Activated CD4-positive, CD25-positive, alpha-beta regulatory T cell (primary cell): ENCODE measurements around the gene CDK11B.
"Not testable (repeated sequence)": the region's sequence is repeated elsewhere in the genome, so short reads cannot be mapped to it uniquely, and the experiment has no call there.

Experiments
- DNase-seq, 4 experiments: peaks; one replicate each; lab custom pipeline; 2025; lab: John Stamatoyannopoulos, UW

CDK11B gene

DNA sequence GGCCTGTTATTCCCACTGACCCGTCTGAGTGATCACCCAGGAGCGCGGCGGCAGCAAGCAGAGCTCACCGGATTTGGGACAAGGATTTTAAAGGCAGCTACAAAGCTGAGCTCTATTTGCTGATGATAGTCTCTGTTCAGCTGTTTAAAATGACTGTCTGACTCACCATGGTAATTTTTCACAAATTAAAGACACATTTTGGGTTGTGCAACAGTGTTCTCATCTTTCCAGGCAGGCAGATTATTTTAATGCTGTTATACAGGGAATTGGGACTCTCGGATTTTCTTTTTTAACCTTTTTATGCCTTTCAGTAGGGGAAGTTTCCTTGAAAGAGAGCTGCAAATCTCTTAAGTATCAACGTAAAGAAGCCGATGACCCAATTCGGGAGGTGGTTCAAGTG is 3.6 kb upstream of the CDK11B start:
- not testable (repeated sequence) for DNase-seq

DNA sequence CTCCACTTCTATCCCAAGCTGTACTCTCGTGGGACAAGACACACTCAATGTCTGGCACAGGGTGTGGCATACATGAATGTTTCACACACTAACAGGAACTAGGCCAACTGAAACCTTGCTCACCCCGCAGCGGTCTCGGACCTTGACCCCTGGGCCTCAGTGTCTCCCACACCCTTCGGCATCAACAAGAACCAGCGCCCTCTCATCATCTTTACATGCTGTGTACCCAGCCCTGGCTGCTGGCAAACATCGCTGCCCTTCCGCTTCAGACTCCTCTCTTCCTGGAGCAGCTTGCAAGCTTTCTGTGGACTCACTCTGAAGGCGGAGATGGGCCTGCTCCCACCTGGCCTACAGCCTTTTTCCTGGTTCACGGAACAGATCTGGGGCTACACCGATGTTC is 10.5 kb downstream of the CDK11B start:
- DNase-seq: not testable (repeated sequence)

DNA sequence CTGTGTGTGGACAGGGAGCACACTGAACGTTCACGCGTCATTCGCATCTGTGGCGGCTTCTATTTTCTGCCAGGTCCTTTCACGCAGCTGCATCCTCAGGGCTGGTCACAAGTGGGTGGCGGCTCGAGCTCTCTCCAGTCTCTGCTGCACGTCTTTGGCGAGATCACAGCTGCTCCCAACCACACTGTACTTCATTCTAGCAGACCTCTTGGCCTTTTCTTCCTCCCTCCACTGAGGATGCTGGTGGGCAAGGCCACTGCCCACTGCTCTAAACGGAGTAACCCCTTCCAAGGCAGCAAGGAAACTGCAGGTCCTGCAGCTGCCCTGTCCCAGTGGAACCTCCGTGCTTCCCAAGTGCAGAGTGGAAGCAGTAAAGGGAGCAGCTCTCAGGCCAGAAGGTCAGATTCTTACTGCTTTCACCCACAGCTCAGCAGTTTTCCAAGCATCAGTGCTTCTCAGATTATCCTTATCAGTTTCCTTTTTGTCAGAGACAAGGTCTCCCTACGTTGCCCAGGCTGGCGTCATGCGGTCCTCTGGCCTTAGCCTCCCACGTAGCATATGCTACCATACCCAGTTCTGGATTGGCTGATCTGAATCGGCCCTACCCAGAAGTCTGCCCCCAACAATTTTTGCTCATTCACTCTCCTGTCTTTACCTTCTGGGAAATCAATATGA is 11.1 kb downstream of the CDK11B start:
- DNase-seq: not testable (repeated sequence)

DNA sequence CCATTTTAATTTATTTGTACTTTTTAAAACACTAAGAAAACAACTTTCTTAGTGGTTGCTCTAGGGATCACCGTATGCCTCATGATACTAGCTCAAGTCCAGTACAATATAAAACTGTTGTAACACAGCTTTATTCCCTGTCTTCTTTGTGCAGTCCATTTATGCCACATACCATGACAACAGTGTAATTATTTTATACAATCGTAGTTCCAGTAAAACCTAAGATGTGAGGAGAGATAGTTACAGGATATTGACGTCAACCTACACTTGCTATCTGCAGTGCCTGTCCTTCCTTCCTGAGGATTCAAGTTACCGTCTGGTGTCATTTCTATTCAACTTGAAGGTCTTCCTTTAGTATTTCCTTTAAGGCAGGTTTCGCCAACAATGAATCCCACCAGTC is 12.5 kb downstream of the CDK11B start:
- DNase-seq: not testable (repeated sequence)

DNA sequence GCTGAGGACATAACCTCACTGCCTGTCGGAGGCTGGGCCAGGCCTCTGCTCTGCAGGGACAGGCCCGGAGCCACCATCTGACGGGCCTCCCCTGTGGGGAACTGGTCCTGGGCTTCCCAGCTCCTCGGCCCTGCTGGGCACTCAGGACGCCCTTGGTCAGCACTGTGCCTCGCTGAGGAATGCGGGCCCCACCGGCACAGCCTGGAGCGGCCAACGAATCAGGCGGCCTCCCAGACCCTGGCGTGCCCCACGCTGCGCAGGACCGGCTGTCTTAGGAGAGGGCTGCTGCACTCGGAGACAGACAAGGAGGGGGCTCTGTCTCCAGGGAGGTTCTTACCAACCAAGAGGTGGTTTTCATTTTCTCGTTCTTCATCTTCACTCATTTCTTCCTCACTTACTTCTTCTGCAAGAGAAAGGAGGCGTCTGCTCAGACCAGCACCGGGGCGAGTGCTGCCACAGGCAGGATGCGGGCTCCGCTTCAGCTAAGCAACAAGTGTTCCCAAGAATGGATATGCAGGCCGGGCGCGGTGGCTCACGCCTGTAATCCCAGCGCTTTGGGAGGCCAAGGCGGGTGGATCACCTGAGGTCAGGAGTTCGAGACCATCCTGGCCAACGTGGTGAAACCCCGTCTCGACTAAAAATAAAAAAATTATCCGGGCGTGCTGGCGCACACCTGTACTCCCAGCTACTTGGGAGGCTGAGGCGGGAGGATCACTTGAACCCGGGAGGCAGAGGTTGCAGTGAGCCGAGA is 17.9 kb downstream of the CDK11B start:
- not testable (repeated sequence) for DNase-seq

DNA sequence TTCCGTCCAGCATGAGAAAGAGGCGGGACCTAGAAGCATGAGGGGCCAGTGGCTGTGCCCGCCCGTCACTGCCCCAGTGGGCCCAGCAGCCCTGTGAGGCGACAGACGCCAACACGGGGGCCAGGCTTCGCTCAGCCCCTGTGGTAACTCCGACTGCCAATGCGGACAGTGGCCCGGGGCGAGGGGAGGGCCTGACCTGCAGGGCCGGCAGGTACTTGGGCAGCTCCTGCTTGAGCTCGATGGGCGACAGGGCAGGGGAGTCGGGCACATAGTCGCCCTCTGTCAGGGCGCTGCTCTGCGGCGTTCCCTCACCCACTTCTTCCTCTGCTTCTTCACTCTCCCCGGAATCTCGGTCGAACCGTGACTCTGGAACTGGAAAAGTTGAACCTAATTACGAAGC is 18.7 kb downstream of the CDK11B start:
- not testable (repeated sequence) for DNase-seq

DNA sequence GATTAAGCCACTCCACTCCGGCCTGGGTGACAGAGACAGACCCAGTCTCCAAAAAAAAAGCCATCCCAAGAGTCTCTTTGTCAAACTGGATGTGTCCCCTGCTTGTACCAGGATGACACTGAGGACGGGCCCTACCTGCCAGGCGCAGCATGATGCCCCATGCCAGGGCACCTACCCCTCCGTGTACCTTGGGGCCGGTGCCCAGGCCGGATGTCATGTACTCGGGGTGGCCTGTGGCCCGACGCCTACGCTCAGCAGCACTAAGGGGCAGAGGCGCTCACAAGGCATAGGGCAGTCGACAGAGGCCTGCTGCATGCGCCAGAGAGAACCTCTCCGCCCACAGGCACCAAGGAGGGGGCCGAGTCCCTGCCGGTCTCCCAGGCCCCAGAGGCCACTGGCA is 19.4 kb downstream of the CDK11B start:
- not testable (repeated sequence) for DNase-seq

DNA sequence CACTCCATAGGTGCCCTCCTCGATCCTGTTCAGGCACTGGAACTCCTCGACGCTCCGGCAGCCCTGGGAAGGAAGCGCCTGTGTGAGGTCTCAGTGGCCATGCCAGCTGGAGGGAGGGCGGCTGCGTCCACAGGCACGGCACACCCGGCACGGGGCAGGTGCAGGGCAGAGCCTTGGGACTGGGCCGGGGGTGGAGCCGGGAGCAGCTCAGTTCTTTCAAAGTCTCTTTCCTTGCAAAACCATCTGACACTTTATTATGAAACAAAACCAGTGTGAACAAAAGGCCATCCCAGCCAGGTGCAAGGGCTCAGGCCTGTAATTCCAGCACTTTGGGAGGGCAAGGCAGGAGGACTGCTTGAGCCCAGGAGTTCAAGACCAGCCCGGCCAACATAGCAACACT is 20.3 kb downstream of the CDK11B start:
- not testable (repeated sequence) for DNase-seq

DNA sequence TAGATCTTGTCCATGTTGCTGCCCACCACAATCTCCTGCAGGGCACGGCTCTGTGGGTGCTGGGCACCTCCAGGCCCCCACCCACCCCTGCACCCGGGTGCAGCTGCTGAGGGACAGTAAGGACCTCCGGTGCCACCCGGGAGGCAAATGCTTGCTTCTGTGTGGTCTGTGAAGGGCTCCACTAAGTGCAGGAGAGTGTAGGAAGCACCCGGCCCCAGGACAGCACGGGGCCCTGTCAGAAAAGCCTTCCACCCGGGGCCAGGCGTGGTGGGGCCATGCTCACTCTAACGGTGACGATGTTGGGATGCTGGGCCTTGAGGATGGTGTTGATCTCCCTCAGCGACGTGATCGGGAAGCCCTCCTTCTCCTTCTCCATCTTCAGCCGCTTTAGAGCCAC is 21.3 kb downstream of the CDK11B start:
- DNase-seq: not testable (repeated sequence)

DNA sequence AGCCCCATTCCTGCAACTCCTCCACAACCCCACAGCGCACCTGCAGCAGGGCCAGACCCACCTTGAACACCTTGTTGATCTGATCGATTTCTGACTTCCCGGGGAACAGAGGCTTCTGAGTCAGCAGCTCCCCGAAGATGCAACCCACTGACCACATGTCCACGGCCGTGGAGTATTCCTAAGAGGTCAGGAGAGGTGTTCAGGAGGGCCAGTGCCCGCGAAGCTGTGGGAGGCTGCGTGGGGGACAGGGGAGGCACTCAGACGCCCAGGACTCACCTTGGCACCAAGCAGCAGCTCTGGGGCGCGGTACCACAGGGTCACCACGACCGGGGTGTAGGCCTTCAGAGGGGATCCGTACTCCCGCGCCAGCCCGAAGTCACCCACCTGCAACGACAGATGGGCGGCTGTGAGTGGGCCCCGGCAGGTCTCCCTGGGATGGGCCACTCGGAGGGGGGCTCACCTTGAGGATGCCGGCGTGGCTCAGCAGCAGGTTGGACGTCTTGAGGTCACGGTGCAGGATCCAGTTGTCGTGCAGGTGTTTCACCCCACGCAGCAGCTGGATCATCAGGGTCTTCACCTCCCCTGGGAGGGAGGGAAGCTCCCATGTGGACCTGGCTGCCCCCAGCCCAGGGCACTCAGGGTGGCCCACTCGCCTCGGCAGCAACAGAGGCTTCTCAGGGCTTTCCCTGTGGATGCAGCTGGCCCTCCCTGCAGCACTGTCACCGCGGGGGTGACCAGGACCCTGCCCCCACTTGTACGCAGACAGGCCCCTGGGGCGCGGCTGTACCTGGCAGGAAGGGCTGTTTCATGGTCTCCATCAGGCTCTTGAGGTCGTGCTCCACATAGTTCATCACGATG is 22.0 kb downstream of the CDK11B start:
- not testable (repeated sequence) for DNase-seq

DNA sequence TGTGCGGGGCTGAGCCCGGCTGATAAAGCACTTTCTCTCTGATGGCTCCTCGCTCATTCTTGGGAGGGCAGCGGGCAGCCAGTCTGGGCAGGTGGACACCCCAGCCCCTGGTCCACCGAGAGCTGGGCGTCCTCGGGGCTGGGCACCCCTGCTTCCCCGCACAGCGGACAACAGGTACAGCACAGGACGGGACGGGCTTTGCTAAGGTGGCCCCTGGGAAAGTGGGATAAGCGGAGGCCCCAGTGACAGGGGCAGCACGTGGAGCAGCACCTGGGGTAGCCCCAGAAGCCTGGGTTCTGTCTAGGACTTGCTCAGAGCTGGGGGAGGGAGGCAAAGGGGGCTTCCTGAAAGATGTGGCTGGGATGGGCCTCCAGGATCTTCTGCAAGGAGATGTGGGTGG is 24.2 kb downstream of the CDK11B start:
- not testable (repeated sequence) for DNase-seq

DNA sequence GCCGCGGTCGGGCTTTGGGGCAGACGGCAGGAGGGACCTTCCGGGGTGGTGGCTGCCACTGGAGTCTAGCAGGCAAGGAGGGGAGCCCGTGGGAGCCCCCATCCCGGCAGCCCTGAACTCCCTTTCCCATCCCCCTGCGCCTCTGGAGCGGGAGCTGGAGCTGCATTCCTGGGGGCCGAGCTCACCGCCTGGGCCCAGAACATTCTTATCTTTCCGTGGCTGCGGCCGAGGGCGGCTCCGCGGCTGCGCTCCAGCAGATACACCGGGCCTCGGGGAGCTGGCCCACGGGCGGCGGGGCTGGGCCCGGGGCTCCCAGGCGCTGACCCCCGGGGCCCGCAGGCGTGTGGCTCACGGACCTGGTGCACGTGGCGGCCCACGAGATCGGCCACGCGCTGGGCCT is 25.4 kb downstream of the CDK11B start:
- DNase-seq: not testable (repeated sequence)

DNA sequence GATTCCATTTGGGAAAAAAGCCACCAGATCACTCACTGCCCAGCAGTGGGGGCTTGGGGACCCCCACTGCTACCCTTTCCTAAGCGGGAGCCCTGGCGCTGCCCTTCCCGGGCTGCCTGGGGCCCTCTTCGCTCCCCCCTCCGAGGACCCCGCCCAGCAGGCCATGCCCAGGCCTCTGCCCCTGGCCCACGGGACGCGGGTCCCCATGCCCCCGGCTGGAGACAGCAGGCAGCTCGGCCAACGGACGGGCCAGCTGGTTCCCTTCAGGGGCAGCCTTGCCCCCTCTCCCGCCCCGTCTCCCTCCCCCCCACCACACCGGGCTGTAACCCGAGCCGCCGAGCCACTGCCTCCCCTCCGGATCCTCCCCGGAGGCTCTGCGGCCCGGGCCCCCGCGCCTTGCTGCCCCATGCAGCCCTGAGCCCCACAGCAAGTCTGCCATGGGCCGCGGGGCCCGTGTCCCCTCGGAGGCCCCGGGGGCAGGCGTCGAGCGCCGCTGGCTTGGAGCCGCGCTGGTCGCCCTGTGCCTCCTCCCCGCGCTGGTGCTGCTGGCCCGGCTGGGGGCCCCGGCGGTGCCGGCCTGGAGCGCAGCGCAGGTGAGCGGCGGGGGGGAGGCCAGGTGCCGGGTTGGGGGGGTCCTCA is 26.9 kb downstream of the CDK11B start, which contains the start of gene MMP23B:
Gene MMP23B, plus strand, starts transcription at position 392 of the 639 bp plus-strand sequence. Its CDS starts 46 bp downstream, at position 438.
- no peak for DNase-seq

DNA sequence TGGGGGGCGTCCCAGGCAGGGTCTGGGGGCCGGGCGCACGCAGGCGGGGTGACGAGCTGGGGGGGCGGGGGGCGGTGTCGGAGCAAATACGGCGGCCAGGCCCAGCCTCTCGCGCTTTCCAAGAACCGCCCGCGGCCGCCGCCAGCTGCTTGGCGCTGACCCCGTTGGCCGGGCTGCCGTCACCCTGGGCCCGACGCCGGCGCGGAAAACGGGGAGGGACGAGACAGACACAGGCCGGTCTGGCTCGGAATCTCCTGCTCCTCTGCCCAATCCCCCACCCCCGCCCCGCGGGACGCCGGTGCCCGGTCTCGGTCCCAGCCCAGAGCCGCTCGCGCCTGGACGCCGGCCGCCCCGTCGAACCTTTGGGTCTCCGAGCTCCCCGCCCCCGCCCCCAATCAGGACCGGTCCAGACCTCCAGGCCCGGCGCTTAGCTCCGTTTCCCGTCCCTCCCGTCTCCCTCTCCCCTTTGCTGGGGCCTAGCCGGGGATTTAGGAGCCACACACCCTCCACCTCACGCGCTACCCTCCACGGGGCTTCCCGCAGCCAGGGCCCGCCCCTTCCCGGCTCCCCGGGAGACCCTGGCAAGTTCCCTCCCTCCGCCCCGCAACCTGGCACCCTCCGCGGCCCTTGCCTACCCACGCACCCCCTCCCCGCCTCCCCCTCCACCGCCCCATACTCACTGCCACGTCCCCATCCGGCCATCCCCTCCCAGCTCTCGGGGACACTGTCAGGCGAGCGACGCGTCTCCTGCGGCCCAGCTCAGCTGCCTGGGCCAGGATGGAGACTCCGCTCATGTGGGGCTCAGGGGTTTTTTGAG is 27.6 kb downstream of the CDK11B start:
- no peak for DNase-seq

DNA sequence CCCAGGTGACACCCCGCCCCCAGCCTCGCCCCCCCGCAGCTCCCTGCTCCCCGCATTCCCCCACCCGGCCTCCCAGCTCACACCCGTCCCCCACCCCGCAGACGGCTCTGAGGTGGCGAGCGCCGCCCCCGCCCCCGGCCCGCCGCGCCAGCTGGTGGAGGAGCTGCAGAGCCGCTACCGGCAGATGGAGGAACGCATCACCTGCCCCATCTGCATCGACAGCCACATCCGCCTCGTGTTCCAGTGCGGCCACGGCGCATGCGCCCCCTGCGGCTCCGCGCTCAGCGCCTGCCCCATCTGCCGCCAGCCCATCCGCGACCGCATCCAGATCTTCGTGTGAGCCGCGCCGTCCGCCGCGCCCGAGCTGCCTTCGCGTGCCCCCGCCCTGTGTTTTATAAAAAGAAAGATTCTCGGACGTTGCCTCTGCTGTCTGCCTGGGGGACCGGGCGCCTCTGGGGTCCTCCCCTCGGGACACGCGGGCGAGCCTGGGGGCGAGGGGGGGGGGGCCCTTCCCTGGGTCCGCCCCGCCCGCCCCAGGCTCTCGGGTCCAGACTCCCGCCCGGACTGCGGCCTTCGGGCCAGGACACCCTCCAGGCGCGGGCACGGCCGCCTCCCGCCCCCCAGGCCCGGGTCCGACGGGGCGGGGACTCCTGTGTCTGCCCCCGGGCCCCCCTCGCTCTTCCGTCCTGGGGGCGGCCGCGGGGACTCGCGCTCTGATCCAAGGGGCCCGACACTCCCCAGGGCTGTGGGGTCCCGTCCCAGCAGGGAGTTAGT is 28.4 kb downstream of the CDK11B start:
- peak; percentile 74 to 93 (median 83) for DNase-seq

DNA sequence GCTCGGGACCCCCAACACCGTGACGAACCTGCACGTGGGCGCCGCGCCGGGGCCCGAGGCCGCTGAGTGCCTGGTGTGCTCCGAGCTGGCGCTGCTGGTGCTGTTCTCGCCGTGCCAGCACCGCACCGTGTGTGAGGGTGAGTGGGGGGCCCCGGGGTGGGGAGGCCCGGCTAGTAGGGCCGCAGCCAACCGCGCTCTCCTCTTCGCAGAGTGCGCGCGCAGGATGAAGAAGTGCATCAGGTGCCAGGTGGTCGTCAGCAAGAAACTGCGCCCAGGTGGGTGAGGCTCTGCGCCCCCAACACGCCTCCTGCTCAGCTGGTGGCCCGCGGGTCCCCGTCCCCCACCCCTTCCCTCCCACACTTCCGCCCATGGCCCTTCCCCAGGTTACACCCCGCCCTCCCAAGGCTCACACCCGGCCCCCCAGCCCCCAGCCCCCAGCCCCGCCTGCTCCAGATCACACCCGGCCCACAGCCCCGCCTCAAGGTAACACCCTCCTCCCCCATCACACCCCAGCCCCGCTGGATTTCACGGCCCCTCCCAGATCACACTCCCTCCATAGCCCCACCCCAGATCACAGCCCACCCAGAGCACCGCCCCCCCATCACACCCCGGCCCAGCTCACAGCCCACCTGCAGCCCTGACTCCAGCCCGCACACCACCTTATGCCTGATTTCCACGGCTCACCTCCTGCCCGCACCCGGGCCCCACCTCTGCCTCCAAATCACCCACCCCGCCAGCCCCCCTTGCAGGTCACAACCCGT is 29.2 kb downstream of the CDK11B start:
- peak in 3 of 4 experiments; percentile 49 to 62 (median 55) for DNase-seq

DNA sequence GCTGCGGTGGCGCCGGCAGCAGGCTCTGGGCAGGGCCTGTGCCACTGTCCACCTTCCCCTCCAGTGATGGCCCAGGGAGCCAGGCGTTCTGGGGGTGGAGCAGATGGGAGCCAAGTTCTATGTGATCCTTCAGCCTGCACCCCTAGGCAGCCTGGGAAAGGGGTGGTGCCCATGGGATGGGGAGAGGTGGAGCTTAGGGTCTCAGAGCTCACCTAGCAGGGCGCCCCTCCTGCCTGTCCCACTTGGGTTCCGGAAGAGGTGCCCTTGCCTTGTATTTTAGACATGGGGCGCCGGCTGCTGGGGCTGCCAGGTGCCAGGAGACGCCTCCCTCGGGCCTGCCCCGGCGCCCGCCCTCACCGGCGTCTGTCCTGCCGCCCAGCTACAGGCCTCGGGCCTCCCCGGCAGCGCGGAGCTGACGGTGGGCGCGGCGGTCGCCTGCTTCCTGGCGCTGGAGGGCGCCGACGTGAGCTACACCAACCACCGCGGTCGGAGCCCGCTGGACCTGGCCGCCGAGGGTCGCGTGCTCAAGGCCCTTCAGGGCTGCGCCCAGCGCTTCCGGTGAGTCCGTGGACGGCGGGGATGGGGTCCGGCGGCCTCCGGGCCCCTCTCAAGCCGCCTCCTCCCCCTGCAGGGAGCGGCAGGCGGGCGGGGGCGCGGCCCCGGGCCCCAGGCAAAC is 29.9 kb downstream of the CDK11B start:
- DNase-seq: no peak

DNA sequence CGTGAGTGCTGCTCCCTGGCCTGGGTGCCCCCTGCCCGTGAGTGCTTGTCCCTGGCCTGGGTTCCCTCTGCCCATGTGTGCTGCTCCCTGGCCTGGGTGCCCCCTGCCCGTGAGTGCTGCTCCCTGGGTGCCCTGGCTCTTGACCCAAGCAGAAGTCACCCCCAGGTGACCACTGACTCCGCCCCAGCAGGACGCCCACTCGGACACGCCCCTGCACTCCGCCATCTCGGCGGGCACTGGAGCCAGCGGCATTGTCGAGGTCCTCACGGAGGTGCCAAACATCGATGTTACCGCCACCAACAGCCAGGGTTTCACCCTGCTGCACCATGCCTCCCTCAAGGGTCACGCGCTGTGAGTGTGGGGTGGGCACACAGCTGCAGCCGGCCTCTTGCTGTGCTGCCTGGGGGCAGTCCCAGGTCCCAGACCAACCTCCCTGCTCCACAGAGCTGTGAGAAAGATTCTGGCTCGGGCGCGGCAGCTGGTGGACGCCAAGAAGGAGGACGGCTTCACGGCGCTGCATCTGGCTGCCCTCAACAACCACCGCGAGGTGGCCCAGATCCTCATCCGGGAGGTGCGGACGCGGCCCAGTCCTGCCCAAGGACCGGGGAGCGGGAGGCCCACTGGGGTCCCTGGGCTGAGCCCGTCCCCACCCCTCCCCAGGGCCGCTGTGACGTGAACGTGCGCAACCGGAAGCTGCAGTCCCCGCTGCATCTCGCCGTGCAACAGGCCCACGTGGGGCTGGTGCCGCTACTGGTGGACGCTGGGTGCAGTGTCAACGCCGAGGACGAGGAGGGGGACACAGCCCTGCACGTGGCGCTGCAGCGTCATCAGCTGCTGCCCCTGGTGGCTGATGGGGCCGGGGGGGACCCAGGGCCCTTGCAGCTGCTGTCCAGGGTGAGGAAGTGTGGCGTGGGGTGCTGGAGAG is 30.7 kb downstream of the CDK11B start:
- DNase-seq: no peak
